ENCODE results near the gene ERFE.

ERFE gene

GRCh38 chr2:238143239-238143951, 15.4 kb upstream of the ERFE start:
- Histone ChIP-seq H2AFZ (ENCODE audit: low read depth, low read length) (no peak overlapping the region), H3K4me3 (ENCODE audit: low read depth in 1 of 2, low read length in 2 of 2) (no peak overlapping the region), H3K9me3 (ENCODE audit: insufficient read depth, low read length, severe bottlenecking) (no peaks in the 10 kb centered on the region), H4K20me1 (ENCODE audit: insufficient read depth, low read length) (no peaks in the 10 kb centered on the region; the same call in 1 of the 2 replicates), H3K79me2 (ENCODE audit: insufficient read depth, low read length) (no peaks in the 10 kb centered on the region), H3K9ac (ENCODE audit: low read depth, low read length) (no peak overlapping the region), H3K4me2 (ENCODE audit: insufficient read depth, low read length) (no peak overlapping the region), H3K36me3 (ENCODE audit: insufficient read depth, low read length) (no peaks in the 10 kb centered on the region), H3K4me1 (ENCODE audit: insufficient read depth, low read length) (no peaks in the 10 kb centered on the region), H3K27me3 (ENCODE audit: insufficient read depth, low read length, poor library complexity) (no peaks in the 10 kb centered on the region), H3K27ac (ENCODE audit: low read length) (no peak overlapping the region)
- TF ChIP-seq EZH2 (IDR thresholded peaks at IDR 0.05; ENCODE audit: borderline replicate concordance, low read depth, low read length, severe bottlenecking) (no peak), CTCF (IDR thresholded peaks at IDR 0.05; ENCODE audit: borderline replicate concordance, extremely low read depth, low read length, poor library complexity, severe bottlenecking) (no peak)
- DNase-seq (no peak), ATAC-seq (ENCODE audit: insufficient read depth, low read depth) (no peak)

GRCh38 chr2:238144262-238144661, 14.5 kb upstream of the ERFE start:
- Histone ChIP-seq H3K4me3 (ENCODE audit: low read depth in 1 of 2, low read length in 2 of 2) (no peak overlapping the region), H2AFZ (ENCODE audit: low read depth, low read length) (no peak overlapping the region), H3K27ac (ENCODE audit: low read length) (no peak overlapping the region), H3K36me3 (ENCODE audit: insufficient read depth, low read length) (no peaks in the 10 kb centered on the region), H3K4me1 (ENCODE audit: insufficient read depth, low read length) (no peaks in the 10 kb centered on the region), H3K4me2 (ENCODE audit: insufficient read depth, low read length) (no peak overlapping the region), H3K79me2 (ENCODE audit: insufficient read depth, low read length) (no peaks in the 10 kb centered on the region), H3K9ac (ENCODE audit: low read depth, low read length) (no peak overlapping the region), H3K27me3 (ENCODE audit: insufficient read depth, low read length, poor library complexity) (no peaks in the 10 kb centered on the region), H3K9me3 (ENCODE audit: insufficient read depth, low read length, severe bottlenecking) (no peaks in the 10 kb centered on the region), H4K20me1 (ENCODE audit: insufficient read depth, low read length) (no peaks in the 10 kb centered on the region; the same call in 1 of the 2 replicates)
- ATAC-seq (ENCODE audit: insufficient read depth, low read depth) (no peak), DNase-seq (no peak)
- no peak for TF ChIP-seq CTCF (IDR thresholded peaks at IDR 0.05; ENCODE audit: borderline replicate concordance, extremely low read depth, low read length, poor library complexity, severe bottlenecking)
- no peak for TF ChIP-seq EZH2 (IDR thresholded peaks at IDR 0.05; ENCODE audit: borderline replicate concordance, low read depth, low read length, severe bottlenecking)

GRCh38 chr2:238145046-238145445, 13.7 kb upstream of the ERFE start:
- ATAC-seq (ENCODE audit: insufficient read depth, low read depth) (no peak), DNase-seq (no peak)
- no peak overlapping the region for H2AFZ ChIP-seq (ENCODE audit: low read depth, low read length)
- H3K27ac ChIP-seq (ENCODE audit: low read length), result no peak overlapping the region
- no peaks in the 10 kb centered on the region for H3K9me3 ChIP-seq (ENCODE audit: insufficient read depth, low read length, severe bottlenecking)
- H3K4me1 ChIP-seq (ENCODE audit: insufficient read depth, low read length), result no peaks in the 10 kb centered on the region
- H3K4me2 ChIP-seq (ENCODE audit: insufficient read depth, low read length), result no peak overlapping the region
- H3K36me3 ChIP-seq (ENCODE audit: insufficient read depth, low read length), result no peaks in the 10 kb centered on the region
- H3K9ac ChIP-seq (ENCODE audit: low read depth, low read length), result no peak overlapping the region
- no peaks in the 10 kb centered on the region for H3K27me3 ChIP-seq (ENCODE audit: insufficient read depth, low read length, poor library complexity)
- no peaks in the 10 kb centered on the region; the same call in 1 of the 2 replicates for H4K20me1 ChIP-seq (ENCODE audit: insufficient read depth, low read length)
- no peak for TF ChIP-seq CTCF (IDR thresholded peaks at IDR 0.05; ENCODE audit: borderline replicate concordance, extremely low read depth, low read length, poor library complexity, severe bottlenecking)
- TF ChIP-seq EZH2 (IDR thresholded peaks at IDR 0.05; ENCODE audit: borderline replicate concordance, low read depth, low read length, severe bottlenecking), result no peak
- H3K4me3 ChIP-seq (ENCODE audit: low read depth in 1 of 2, low read length in 2 of 2), result no peak overlapping the region
- H3K79me2 ChIP-seq (ENCODE audit: insufficient read depth, low read length), result no peaks in the 10 kb centered on the region
